HCT116 (cell line): ENCODE data around the gene FSIP1. TPM values are rescaled to one million over a fixed set of nuclear protein-coding genes. Genes with fewer than 3 reads are reported as not detected.

Source experiments
- ATAC-seq: fragments of 200-7000 bp; cut with Tn5 transposase; 2 replicates; pipeline ENCODE4 v1.9.1; 2020; ENCODE audit warnings: mild to moderate bottlenecking, moderate library complexity
- BruUV-seq: library from RNA; stranded (reverse); fragments of 400-500 nt; replicated peaks from 2 replicates; lab custom pipeline; 2021; lab: Mats Ljungman, UMichigan
- CTCF ChIA-PET: fragments of 300-600 bp; sonication (Branson Sonifier 250); formaldehyde crosslinking; loops from one replicate; lab custom pipeline; 2021; ENCODE audit warnings: antibody characterized with exemption; lab: Charles Lee
- POLR2A ChIA-PET: fragments of 300-600, 350-600 bp; sonication (Branson Sonifier 250); formaldehyde crosslinking; loops from one replicate; lab custom pipeline; 2021; ENCODE audit warnings: antibody characterized with exemption; lab: Charles Lee
- RAD21 ChIA-PET, 2 experiments: fragments of 300-600 bp; sonication (Branson Sonifier 250); formaldehyde crosslinking; loops; one replicate each; lab custom pipeline; 2023; ENCODE audit warnings: low total read pairs in 2 of 2; ENCODE audit not compliant: uncharacterized antibody in 2 of 2, unreplicated experiment in 2 of 2, low non-redundant PET in 1 of 2; lab: Charles Lee
- DNase-seq: peaks from one replicate; pipeline ENCODE4 v3.0.0-alpha.2; 2010; ENCODE audit warnings: low read depth, low spot score
- H2AFZ ChIP-seq: fragments of 200-600 bp; shearing (Covaris generic), sonication (generic); 2 replicates; pipeline ENCODE4 v1.6.1; 2017; ENCODE audit warnings: low read depth, mixed run types, mixed read lengths, antibody characterized with exemption, low read length; ENCODE audit not compliant: poor library complexity, severe bottlenecking
- H3K27ac ChIP-seq: 2 replicates; pipeline ENCODE4 v1.5.1; 2012; ENCODE audit warnings: low read depth, low read length
- H3K27me3 ChIP-seq: fragments of 200-600 bp; sonication (generic); 2 replicates; pipeline ENCODE4 v1.6.1; 2016; ENCODE audit warnings: mixed run types, low read length, mixed read lengths; ENCODE audit not compliant: insufficient read depth
- H3K36me3 ChIP-seq, 2 experiments: fragments of 200-500 bp in 1 of 2; fragments of 200-600 bp in 1 of 2; sonication (Bioruptor generic) in 1 of 2; sonication (generic) in 1 of 2; 2 replicates each; pipeline versions ENCODE4 v1.5.1 to v1.6.1; 2014 to 2016; ENCODE audit warnings: low read length in 2 of 2, inconsistent platforms in 1 of 2, mixed read lengths in 1 of 2, mixed run types in 1 of 2; ENCODE audit not compliant: insufficient read depth in 2 of 2, control insufficient read depth in 1 of 2
- H3K4me1 ChIP-seq, 2 experiments: fragments of 200-600 bp in 1 of 2; sonication (generic) in 1 of 2; 2 replicates each; pipeline versions ENCODE4 v1.5.1 to v1.6.1; 2012 to 2017; ENCODE audit warnings: low read length in 2 of 2, inconsistent platforms in 1 of 2, mild to moderate bottlenecking in 1 of 2, mixed read lengths in 1 of 2, mixed run types in 1 of 2, moderate library complexity in 1 of 2; ENCODE audit not compliant: insufficient read depth in 2 of 2, control insufficient read depth in 1 of 2
- H3K4me2 ChIP-seq: fragments of 200-600 bp; sonication (generic); 2 replicates; pipeline ENCODE4 v1.6.1; 2017; ENCODE audit warnings: mixed run types, low read length, mixed read lengths
- H3K4me3 ChIP-seq, 2 experiments: fragments of 200-600 bp in 1 of 2; sonication (generic) in 1 of 2; replicated peaks in 1 of 2; 2 replicates each; pipeline ENCODE4 v1.5.1; 2011 to 2016; ENCODE audit warnings: low read length in 2 of 2, control low read depth in 1 of 2, low read depth in 1 of 2, mild to moderate bottlenecking in 1 of 2, mixed read lengths in 1 of 2, mixed run types in 1 of 2
- H3K79me2 ChIP-seq: fragments of 200-600 bp; sonication (generic); 2 replicates; pipeline ENCODE4 v1.6.1; 2017; ENCODE audit warnings: mild to moderate bottlenecking, mixed run types, low read length, moderate library complexity, mixed read lengths; ENCODE audit not compliant: insufficient read depth
- H3K9ac ChIP-seq: fragments of 200-600 bp; sonication (generic); 2 replicates; pipeline ENCODE4 v1.6.1; 2016; ENCODE audit warnings: low read length, mixed read lengths
- H3K9me2 ChIP-seq: fragments of 200-600 bp; sonication (generic), shearing (Covaris generic); 2 replicates; pipeline ENCODE4 v1.6.1; 2017; ENCODE audit warnings: mixed run types, mild to moderate bottlenecking, moderate library complexity; ENCODE audit not compliant: insufficient read depth
- H3K9me3 ChIP-seq, 2 experiments: fragments of 200-500 bp in 1 of 2; fragments of 200-600 bp in 1 of 2; sonication (Bioruptor generic) in 1 of 2; sonication (generic) in 1 of 2; 2 replicates each; pipeline ENCODE4 v1.6.1; 2014 to 2017; ENCODE audit warnings: low read length in 2 of 2, mixed read lengths in 2 of 2, inconsistent platforms in 1 of 2, low read depth in 1 of 2, mild to moderate bottlenecking in 1 of 2, mixed run types in 1 of 2, moderate library complexity in 1 of 2; ENCODE audit not compliant: control insufficient read depth in 1 of 2, insufficient read depth in 1 of 2
- H4K20me1 ChIP-seq: fragments of 200-600 bp; sonication (generic), shearing (Covaris generic); 2 replicates; pipeline ENCODE4 v1.6.1; 2017; ENCODE audit warnings: mixed run types, mild to moderate bottlenecking, moderate library complexity; ENCODE audit not compliant: insufficient read depth
- REST ChIP-seq: IDR thresholded peaks from 2 replicates; pipeline ENCODE4 v1.6.1; 2012; ENCODE audit warnings: low read depth
- TCF7L2 ChIP-seq: IDR thresholded peaks from 2 replicates; pipeline ENCODE4 v1.7.0; 2011; ENCODE audit warnings: borderline replicate concordance, inconsistent platforms; ENCODE audit not compliant: insufficient read depth, insufficient read length; ENCODE audit errors: extremely low read depth
- intact Hi-C: fragments of 100-400 bp; cut with micrococcal nuclease; formaldehyde crosslinking; loops from 2 replicates; pipeline ENCODE4 v1.10.0; 2022
- total RNA-seq: library from RNA; stranded (reverse); gene quantifications from one replicate; pipeline ENCODE4 v1.2.1, GENCODE V29; 2021; ENCODE audit not compliant: unreplicated experiment

Gene FSIP1
- total RNA-seq, 1 experiment from 2014 or later = 0.42 TPM

GRCh38 chr15:39594446-39595337 lies 187.9 kb downstream of the FSIP1 start:
- ATAC-seq = no peak
- H3K27ac ChIP-seq = no peak overlapping the region
- H3K4me1 ChIP-seq = no peaks in the 10 kb centered on the region
- intact Hi-C loops = no loop called here
- no peak for DNase-seq
- POLR2A ChIA-PET = no interaction called here
- no peaks in the 10 kb centered on the region for H3K79me2 ChIP-seq
- H3K36me3 ChIP-seq = peaks cover 9 to 26% of the 10 kb centered on the region in 2 experiments; a peak in 2 of 4 replicates
- H4K20me1 ChIP-seq = no peaks in the 10 kb centered on the region
- no peak overlapping the region for H2AFZ ChIP-seq
- CTCF ChIA-PET = no interaction called here
- no peak overlapping the region for H3K4me3 ChIP-seq
- H3K9me2 ChIP-seq = no peaks in the 10 kb centered on the region
- RAD21 ChIA-PET = no interaction called here
- no peak overlapping the region for H3K9ac ChIP-seq
- TF ChIP-seq TCF7L2 (no peak), REST (no peak)
- TF ChIP-seq, all 23 proteins: peak for 0
- BruUV-seq = no TSS peak
- Histone ChIP-seq H3K4me2 (no peak overlapping the region), H3K9me3 (no peaks in the 10 kb centered on the region), H3K27me3 (no peaks in the 10 kb centered on the region)
